Panc1 (cell line): ENCODE data around the gene IL21R. TPM values are rescaled to one million over a fixed set of nuclear protein-coding genes. Genes with fewer than 3 reads are reported as not detected.

Experiments used
- ATAC-seq: fragments of 200-7000 bp; cut with Tn5 transposase; 2 replicates; pipeline ENCODE4 v1.9.1; 2020; ENCODE audit warnings: mild to moderate bottlenecking, moderate library complexity
- BruUV-seq: library from RNA; stranded (reverse); fragments of 400-500 nt; replicated peaks from 2 replicates; lab custom pipeline; 2021; lab: Mats Ljungman, UMichigan
- CTCF ChIA-PET: fragments of 300-600 bp; sonication (Branson Sonifier 250); formaldehyde crosslinking; loops from one replicate; lab custom pipeline; 2022; ENCODE audit warnings: antibody characterized with exemption; lab: Charles Lee
- POLR2A ChIA-PET: fragments of 300-600 bp; sonication (Branson Sonifier 250); formaldehyde crosslinking; loops from one replicate; lab custom pipeline; 2022; ENCODE audit warnings: antibody characterized with exemption; lab: Charles Lee
- DNase-seq: peaks from one replicate; pipeline ENCODE4 v3.0.0-alpha.2; 2010; ENCODE audit warnings: low read depth, low spot score
- H3K27ac ChIP-seq: 2 replicates; pipeline ENCODE4 v1.5.1; 2011; ENCODE audit warnings: mild to moderate bottlenecking, low read length, inconsistent platforms
- H3K27me3 ChIP-seq: fragments of 200-500 bp; sonication (Bioruptor generic); 2 replicates; pipeline ENCODE4 v1.6.0; 2014; ENCODE audit warnings: low read length, inconsistent platforms; ENCODE audit not compliant: control insufficient read depth, insufficient read depth
- H3K36me3 ChIP-seq: fragments of 200-500 bp; sonication (Bioruptor generic); 2 replicates; pipeline ENCODE4 v1.5.1; 2014; ENCODE audit warnings: inconsistent platforms, mild to moderate bottlenecking, low read length, moderate library complexity; ENCODE audit not compliant: control insufficient read depth, insufficient read depth
- H3K4me1 ChIP-seq: 2 replicates; pipeline ENCODE4 v1.5.1; 2011; ENCODE audit warnings: inconsistent platforms, mild to moderate bottlenecking, low read length, moderate library complexity; ENCODE audit not compliant: control insufficient read depth, insufficient read depth
- H3K4me3 ChIP-seq, 2 experiments: 2 replicates each; pipeline ENCODE4 v1.5.1; 2011 to 2012; ENCODE audit warnings: low read depth in 2 of 2, low read length in 2 of 2, mild to moderate bottlenecking in 2 of 2, inconsistent platforms in 1 of 2, moderate library complexity in 1 of 2
- H3K9me3 ChIP-seq: fragments of 200-500 bp; sonication (Bioruptor generic); 2 replicates; pipeline ENCODE4 v1.5.1; 2014; ENCODE audit warnings: low read depth, mild to moderate bottlenecking, inconsistent platforms, low read length, moderate library complexity; ENCODE audit not compliant: control insufficient read depth, insufficient read depth
- CTCF ChIP-seq: fragments of 450-650 bp; IDR thresholded peaks from 2 replicates; pipeline ENCODE4 v1.5.1; 2017; ENCODE audit warnings: mild to moderate bottlenecking
- POLR2AphosphoS5 ChIP-seq: IDR thresholded peaks from 2 replicates; pipeline ENCODE4 v1.6.1; 2012; ENCODE audit warnings: mild to moderate bottlenecking, low read depth, low read length, moderate library complexity
- SIN3A ChIP-seq: IDR thresholded peaks from 2 replicates; pipeline ENCODE4 v1.6.1; 2012; ENCODE audit warnings: low read depth, mild to moderate bottlenecking, low read length, moderate library complexity, borderline replicate concordance; ENCODE audit not compliant: insufficient read depth
- TCF7L2 ChIP-seq: IDR thresholded peaks from 2 replicates; pipeline ENCODE4 v1.6.1; 2011; ENCODE audit warnings: mild to moderate bottlenecking, low read depth, low read length, inconsistent platforms
- in situ Hi-C: cut with HindIII; loops from 2 replicates; pipeline ENCODE4 v1.10.0; 2016; ENCODE audit warnings: low sequenced_read_pairs, low pct_unique_long_range_greater_than_20kb
- intact Hi-C: fragments of 100-400 bp; cut with micrococcal nuclease; formaldehyde crosslinking; loops from one replicate; pipeline ENCODE4 v1.10.0; 2022; ENCODE audit not compliant: unreplicated experiment
- total RNA-seq: library from RNA; stranded (reverse); gene quantifications from one replicate; pipeline ENCODE4 v1.2.1, GENCODE V29; 2021; ENCODE audit not compliant: unreplicated experiment
- TF ChIP-seq, protein P1 (sequence below), 2 experiments: IDR thresholded peaks; 2 replicates each; pipeline ENCODE4 v1.6.1; 2011 to 2012; ENCODE audit warnings: low read depth in 2 of 2, control low read depth in 1 of 2, low read length in 1 of 2, mild to moderate bottlenecking in 1 of 2, moderate library complexity in 1 of 2; ENCODE audit not compliant: insufficient read depth in 1 of 2

IL21R gene
- total RNA-seq, 1 experiment from 2014 or later, result 0.10 TPM

DNA sequence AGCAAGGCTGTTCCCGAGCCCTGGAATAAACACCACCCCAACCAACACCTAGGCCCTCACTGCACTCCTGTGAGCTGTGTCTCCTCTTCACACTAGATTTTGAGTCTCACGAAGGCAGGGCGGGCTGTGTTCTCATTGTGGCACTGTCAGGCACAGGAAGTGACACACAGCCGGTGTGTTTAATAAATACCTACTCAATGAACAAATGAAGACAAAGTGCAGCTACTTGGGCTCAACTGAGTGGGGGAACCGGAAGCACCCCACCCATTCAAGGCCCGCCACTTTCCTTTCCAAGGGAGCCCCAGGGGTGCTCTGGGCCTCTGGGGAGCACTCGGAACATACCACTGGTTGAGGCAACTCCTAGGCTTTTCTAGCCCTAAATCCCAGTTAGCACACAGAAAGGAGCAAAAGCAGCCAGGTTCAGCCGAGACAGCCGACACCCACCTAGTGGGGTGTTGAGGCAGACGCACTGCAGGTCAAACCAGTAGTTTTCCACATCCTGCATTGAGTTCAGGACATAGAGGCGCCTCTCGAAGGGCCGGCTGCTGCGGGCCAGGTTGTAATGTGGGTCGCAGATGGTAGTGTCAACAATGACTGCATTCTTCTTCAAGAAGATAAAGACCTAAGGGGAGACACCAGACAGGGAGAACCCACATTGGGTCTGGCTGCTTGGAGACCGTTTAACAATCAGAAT is 90.1 kb downstream of the IL21R start:
- Histone ChIP-seq H3K27ac (no peak overlapping the region), H3K4me1 (no peaks in the 10 kb centered on the region), H3K36me3 (peaks cover 25% of the 10 kb centered on the region), H3K4me3 (no peak overlapping the region), H3K27me3 (no peaks in the 10 kb centered on the region), H3K9me3 (no peaks in the 10 kb centered on the region)
- intact Hi-C loops, result no loop called here
- ChIA-PET POLR2A (interaction anchor here (0.6 kb wide), 1 partner anchor 36 kb away, joined by 11 read pairs; no protein-coding TSS in a partner anchor), CTCF (no interaction called here)
- no peak for DNase-seq
- no peak for ATAC-seq
- BruUV-seq, result no TSS peak
- in situ Hi-C loops, result no loop called here
- TF ChIP-seq CTCF (no peak), POLR2AphosphoS5 (no peak), TCF7L2 (no peak), SIN3A (no peak)
- TF ChIP-seq, protein P1, sequence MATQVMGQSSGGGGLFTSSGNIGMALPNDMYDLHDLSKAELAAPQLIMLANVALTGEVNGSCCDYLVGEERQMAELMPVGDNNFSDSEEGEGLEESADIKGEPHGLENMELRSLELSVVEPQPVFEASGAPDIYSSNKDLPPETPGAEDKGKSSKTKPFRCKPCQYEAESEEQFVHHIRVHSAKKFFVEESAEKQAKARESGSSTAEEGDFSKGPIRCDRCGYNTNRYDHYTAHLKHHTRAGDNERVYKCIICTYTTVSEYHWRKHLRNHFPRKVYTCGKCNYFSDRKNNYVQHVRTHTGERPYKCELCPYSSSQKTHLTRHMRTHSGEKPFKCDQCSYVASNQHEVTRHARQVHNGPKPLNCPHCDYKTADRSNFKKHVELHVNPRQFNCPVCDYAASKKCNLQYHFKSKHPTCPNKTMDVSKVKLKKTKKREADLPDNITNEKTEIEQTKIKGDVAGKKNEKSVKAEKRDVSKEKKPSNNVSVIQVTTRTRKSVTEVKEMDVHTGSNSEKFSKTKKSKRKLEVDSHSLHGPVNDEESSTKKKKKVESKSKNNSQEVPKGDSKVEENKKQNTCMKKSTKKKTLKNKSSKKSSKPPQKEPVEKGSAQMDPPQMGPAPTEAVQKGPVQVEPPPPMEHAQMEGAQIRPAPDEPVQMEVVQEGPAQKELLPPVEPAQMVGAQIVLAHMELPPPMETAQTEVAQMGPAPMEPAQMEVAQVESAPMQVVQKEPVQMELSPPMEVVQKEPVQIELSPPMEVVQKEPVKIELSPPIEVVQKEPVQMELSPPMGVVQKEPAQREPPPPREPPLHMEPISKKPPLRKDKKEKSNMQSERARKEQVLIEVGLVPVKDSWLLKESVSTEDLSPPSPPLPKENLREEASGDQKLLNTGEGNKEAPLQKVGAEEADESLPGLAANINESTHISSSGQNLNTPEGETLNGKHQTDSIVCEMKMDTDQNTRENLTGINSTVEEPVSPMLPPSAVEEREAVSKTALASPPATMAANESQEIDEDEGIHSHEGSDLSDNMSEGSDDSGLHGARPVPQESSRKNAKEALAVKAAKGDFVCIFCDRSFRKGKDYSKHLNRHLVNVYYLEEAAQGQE (IDR thresholded peaks at IDR 0.05; ENCODE audit: insufficient read depth in 1 of 2, low read depth in 2 of 2, low read length in 1 of 2), result no peak

- H3K4me3 ChIP-seq, result no peak overlapping the region
- in situ Hi-C loops, result no loop called here
- H3K27me3 ChIP-seq, result no peaks in the 10 kb centered on the region
- H3K4me1 ChIP-seq, result no peaks in the 10 kb centered on the region
- no peak overlapping the region for H3K27ac ChIP-seq
- intact Hi-C loops, result no loop called here
- no TSS peak for BruUV-seq
- ChIA-PET POLR2A (no interaction called here), CTCF (no interaction called here)
- ATAC-seq (no peak), DNase-seq (no peak)
- peaks cover 23% of the 10 kb centered on the region for H3K36me3 ChIP-seq
- H3K9me3 ChIP-seq, result no peaks in the 10 kb centered on the region
- TF ChIP-seq SIN3A (no peak), CTCF (no peak)
These were observed 90.6 kb downstream of the IL21R start for GRCh38 chr16:27492588-27492979.
